RKO (cell line): Measurements from ENCODE around the gene SLC25A4.

Experiments used
- DNase-seq: peaks from one replicate; pipeline ENCODE4 v3.0.0-alpha.2; 2016; ENCODE audit warnings: low spot score

The SLC25A4 gene

GRCh38 chr4:185120631-185120946 is 22.5 kb upstream of the SLC25A4 start:
- no peak for DNase-seq

DNA sequence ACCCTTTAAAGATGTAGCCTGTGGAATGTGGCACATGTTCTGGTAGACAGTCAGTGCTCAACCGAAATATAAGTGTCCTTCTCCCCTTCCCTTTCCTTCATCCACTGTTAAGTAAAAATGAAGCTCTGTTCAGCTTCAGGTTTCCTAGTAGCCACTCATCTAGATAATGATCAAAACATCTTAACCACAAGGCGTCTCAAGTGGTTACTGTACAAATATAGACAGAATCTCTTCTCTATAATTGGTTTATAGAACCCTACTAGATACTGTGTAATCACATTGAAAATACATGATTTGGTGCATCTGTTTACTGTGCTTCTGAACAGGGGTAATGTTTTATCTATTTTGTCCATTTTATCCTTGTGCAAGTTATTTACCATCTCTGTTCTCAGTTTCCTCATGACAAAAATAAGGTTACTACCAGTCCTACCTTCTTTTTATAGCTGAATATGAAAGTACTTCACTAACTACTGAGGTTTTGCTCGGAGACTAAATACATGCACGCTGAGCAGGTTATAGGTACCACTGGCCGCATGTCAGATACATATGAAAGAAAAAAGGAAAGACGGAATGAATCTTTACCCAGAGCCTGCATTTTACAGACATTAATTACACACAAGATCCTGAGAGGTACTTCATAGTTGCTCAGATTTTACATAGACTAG is 20.3 kb upstream of the SLC25A4 start:
- DNase-seq = no peak

- DNase-seq = no peak
These were observed 19.1 kb upstream of the SLC25A4 start for GRCh38 chr4:185124006-185124405.

GRCh38 chr4:185127021-185127925 is 15.8 kb upstream of the SLC25A4 start:
- DNase-seq = no peak

- no peak for DNase-seq
These were observed 14.6 kb upstream of the SLC25A4 start for GRCh38 chr4:185128272-185129119.

DNA sequence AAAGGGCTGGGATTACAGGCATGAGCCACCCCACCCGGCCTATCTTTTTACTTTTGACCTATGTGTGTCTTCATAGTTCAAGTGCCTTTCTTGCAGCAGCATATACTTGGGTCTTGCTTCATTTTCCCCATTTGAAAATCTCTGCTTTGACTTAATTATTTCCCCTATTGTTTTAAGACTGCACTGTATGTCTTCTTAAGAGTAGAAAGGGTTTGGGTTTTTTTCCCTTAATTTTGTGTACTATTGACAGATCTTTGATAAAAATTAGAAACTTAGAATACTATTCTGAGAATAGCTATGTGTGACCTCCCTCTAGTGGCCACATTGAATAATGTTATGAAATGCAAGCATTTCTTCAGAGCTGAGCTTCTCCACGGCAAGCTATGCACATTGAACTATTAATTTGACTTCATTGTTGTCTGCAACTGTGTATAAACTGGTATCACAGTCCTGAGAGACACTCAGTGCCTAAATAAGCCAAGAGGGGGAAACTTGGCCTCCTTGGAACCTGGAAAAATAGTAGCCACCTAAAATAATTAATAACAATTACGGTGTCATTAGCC is 8.7 kb upstream of the SLC25A4 start:
- DNase-seq = peak; percentile 64

- DNase-seq = no peak
These were observed 5.7 kb upstream of the SLC25A4 start for GRCh38 chr4:185137233-185137925.

GRCh38 chr4:185138161-185138560 is 4.9 kb upstream of the SLC25A4 start:
- DNase-seq = no peak

GRCh38 chr4:185139736-185140135 is 3.3 kb upstream of the SLC25A4 start:
- DNase-seq = no peak

GRCh38 chr4:185141777-185142176 is 1.3 kb upstream of the SLC25A4 start:
- DNase-seq = no peak

- peak; percentile 41 for DNase-seq
These were observed 528 bp upstream of the SLC25A4 start for GRCh38 chr4:185142564-185142911.

- DNase-seq = peak; percentile 68
These were observed 519 bp downstream of the SLC25A4 start for GRCh38 chr4:185143601-185143969.

- no peak for DNase-seq
These were observed 1.7 kb downstream of the SLC25A4 start for GRCh38 chr4:185144601-185145240.

- no peak for DNase-seq
These were observed 2.5 kb downstream of the SLC25A4 start for GRCh38 chr4:185145572-185145971.

DNA sequence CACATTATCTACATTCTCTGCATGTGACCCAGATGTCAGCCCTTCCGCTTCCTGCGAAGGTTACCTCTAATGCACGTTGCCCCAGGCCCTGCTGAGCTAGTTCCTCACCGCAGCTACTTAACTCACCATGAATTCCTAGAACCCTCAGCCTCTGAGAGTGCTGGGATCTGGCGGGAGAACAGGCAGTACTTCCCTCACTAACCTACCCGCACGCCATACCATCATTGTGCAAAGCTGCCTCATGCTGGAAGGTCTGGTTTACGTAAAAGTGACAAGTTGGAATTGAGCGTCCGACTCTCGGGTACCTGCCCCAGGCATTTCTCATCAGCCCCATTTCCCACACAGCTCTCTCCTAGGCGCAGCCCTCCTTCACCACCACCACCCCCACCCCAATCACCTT is 6.3 kb downstream of the SLC25A4 start:
- no peak for DNase-seq

DNA sequence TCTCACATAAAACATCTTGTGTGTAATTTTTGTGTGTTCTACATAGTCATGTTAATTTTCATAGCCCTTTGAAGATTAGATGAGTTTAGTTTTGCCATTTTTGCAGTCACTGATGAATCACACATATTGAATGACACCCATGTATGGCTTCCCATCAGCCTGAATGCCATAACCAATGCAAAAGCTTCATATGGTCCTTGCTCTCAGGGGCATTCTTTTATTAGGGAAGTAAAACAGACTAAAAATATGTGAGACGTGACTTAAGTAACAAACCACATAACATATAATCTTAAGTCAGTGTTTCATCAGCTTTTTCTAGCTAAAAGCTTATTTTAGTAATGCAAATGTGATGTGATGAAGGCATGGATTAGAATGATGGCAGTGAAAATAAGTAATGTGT is 8.2 kb downstream of the SLC25A4 start:
- no peak for DNase-seq

GRCh38 chr4:185165605-185166063 is 22.6 kb downstream of the SLC25A4 start:
- DNase-seq = no peak

DNA sequence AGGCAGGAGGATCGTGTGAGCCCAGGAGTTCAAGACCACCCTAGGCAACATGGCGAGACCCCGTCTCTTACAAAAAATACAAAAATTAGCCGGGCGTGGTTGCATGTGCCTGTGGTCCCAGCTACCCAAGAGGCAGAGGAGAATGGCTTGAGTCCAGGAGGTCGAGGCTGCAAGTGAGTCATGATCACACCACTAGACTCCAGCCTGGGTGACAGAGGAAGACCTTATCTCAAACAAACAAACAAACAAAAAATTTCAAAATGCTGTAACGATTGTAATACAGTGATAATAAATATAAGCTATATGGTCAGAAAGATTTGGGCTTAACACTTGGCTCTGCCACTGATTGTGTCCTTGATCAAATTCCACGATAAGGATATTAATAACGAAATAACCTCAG is 24.2 kb downstream of the SLC25A4 start:
- no peak for DNase-seq

GRCh38 chr4:185171373-185172071 is 28.5 kb downstream of the SLC25A4 start:
- no peak for DNase-seq

DNA sequence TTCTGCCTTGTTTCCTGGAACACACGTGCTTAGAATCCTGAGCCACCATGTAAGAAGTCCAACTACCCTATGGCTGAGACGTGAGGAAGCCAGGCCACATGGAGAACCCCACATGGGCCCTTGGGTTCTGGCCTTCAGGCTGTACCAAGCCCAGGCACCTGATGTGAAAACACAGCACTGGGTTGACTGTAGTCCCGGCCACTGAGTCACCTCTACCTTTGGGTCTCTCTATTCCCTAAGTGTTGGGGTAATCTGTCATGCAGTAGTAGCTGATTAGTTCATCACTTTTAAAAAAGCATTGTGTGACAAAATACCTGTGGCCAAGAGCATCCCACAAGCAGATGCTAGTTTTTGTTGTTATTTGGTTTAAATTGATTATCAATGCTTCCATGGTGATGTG is 36.4 kb downstream of the SLC25A4 start:
- DNase-seq = no peak

DNA sequence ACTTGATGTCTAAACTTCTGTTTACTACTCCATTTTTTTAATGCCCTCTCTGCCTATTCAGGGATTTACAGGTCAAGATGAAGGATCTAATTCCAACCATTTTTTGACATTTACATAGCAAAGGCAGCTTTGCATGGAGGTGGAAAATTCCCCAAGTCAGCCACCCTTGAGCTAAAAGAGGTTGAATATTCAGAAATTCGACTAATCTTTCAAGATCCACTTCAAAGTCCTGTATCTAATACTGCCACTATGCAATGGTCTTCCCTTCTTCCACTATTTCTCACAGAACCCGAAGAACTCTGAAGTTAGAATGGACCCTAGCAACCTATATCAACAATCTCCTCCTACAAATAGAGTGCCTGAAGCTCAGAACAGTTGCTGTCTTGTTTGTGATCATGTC is 39.2 kb downstream of the SLC25A4 start:
- DNase-seq = no peak
